Ovary (tissue), 9 donors: Measurements from ENCODE around the gene GAPDH. TPM values are rescaled to one million over a fixed set of nuclear protein-coding genes. Genes with fewer than 3 reads are reported as not detected.

Experiments used
- DNase-seq, 5 donors: peaks; one replicate each; pipeline ENCODE4 v3.0.0-alpha.2; 2019 to 2020
- H3K27ac ChIP-seq, 2 donors: fragments of 200-600 bp; one replicate each; pipeline versions ENCODE4 v1.5.1 to v1.8.0; 2019 to 2022
- H3K27me3 ChIP-seq: fragments of 200-600 bp; one replicate; pipeline ENCODE4 v1.8.0; 2022
- H3K36me3 ChIP-seq: fragments of 200-600 bp; sonication (generic); one replicate; pipeline ENCODE4 v1.5.1; 2019
- H3K4me1 ChIP-seq: one replicate; pipeline ENCODE4 v1.8.1; 2013; ENCODE audit warnings: mild to moderate bottlenecking, moderate library complexity; ENCODE audit not compliant: insufficient read depth
- H3K4me3 ChIP-seq: fragments of 200-600 bp; sonication (generic); one replicate; pipeline ENCODE4 v1.5.1; 2017
- H3K9me3 ChIP-seq, 2 donors: fragments of 200-600 bp in 1 of 2; sonication (generic) in 1 of 2; one replicate each; pipeline versions ENCODE4 v1.5.1 to v1.8.1; 2013 to 2019; ENCODE audit warnings: mild to moderate bottlenecking in 1 of 2, moderate library complexity in 1 of 2
- EP300 ChIP-seq: sonication (generic); formaldehyde crosslinking; IDR thresholded peaks from one replicate; pipeline ENCODE4 v1.6.1; 2017; ENCODE audit warnings: antibody characterized with exemption
- POLR2A ChIP-seq: fragments of 450-650 bp; IDR thresholded peaks from one replicate; pipeline ENCODE4 v1.6.1; 2017; ENCODE audit warnings: antibody characterized with exemption, mild to moderate bottlenecking, moderate library complexity
- WGBS, 3 donors: extraction: QIAGEN DNeasy Blood & Tissue Kit in 1 of 3; methylation state at CpG; one replicate each; pipeline versions ENCODE4 v1.1.5 to v1.1.7; 2013 to 2017; 5-methylcytosine and 5-hydroxymethylcytosine counted together
- intact Hi-C, 4 donors: fragments of 100-400 bp; cut with DNase I; formaldehyde crosslinking; loops; one replicate each; pipeline versions ENCODE4 v1.11.0 to v1.15.1; 2022 to 2023
- polyA plus RNA-seq, 2 donors: library from polyadenylated mRNA; stranded (reverse); fragments of 200-250 nt in 1 of 2; fragments of 350-450 nt in 1 of 2; fragmentation: Illumina TruSeq in 1 of 2; extraction: RNeasy Lipid Tissue Mini Kit (QIAGEN cat#74804) in 1 of 2; gene quantifications; one replicate each; pipeline ENCODE4 v1.2.3, GENCODE V29; 2013 to 2014
- total RNA-seq, 7 donors: library from RNA; depleted of rRNA in 2 of 7; stranded (reverse); fragments of >200 nt in 2 of 7; fragmentation: NEBNext Ultra II Directional in 3 of 7; extraction: Animal tissue kit (Norgen Biotek cat#: 25700) in 3 of 7; gene quantifications; one replicate each; pipeline versions ENCODE4 v1.1.0 to v1.2.4, GENCODE V29; 2016 to 2023
- TF ChIP-seq, protein P1 (sequence below), 3 donors: fragments of 450-650 bp in 2 of 3; fragments of 200-600 bp in 1 of 3; IDR thresholded peaks; one replicate each; pipeline versions ENCODE4 v1.5.1 to v1.8.0; 2016 to 2022; ENCODE audit warnings: antibody characterized with exemption in 3 of 3, mild to moderate bottlenecking in 1 of 3
- donor health status: DM: no; HTN: no; CAD: no; lungs with moderate emphysema.
- donor health status: DM: no; HTN: no; CAD: no.
- donor health status: Bipolar disorder and iron deficiency.
- donor health status: DM: yes; HTN: yes; CAD: no.
- donor health status: DM: no; HTN: no; CAD: no.
- donor health status: DM: yes; HTN: yes; CAD: no.

The GAPDH gene
- total and polyA plus RNA-seq, 9 donors = 661 to 1,442 (median 1,247) TPM

- H3K36me3 ChIP-seq = no peaks in the 10 kb centered on the region
- peak in 3 of 5 donors; percentile 47 to 64 (median 48) for DNase-seq
- H3K27ac ChIP-seq = peak overlapping the region in 1 of 2 donors; percentile 96
- H3K4me1 ChIP-seq = peaks cover 14% of the 10 kb centered on the region
- WGBS, 3 donors = 23 to 32% (median 27%) methylated on average over 20 of the region's 20 CpGs
- no peak for TF ChIP-seq POLR2A
- TF ChIP-seq, protein P1, sequence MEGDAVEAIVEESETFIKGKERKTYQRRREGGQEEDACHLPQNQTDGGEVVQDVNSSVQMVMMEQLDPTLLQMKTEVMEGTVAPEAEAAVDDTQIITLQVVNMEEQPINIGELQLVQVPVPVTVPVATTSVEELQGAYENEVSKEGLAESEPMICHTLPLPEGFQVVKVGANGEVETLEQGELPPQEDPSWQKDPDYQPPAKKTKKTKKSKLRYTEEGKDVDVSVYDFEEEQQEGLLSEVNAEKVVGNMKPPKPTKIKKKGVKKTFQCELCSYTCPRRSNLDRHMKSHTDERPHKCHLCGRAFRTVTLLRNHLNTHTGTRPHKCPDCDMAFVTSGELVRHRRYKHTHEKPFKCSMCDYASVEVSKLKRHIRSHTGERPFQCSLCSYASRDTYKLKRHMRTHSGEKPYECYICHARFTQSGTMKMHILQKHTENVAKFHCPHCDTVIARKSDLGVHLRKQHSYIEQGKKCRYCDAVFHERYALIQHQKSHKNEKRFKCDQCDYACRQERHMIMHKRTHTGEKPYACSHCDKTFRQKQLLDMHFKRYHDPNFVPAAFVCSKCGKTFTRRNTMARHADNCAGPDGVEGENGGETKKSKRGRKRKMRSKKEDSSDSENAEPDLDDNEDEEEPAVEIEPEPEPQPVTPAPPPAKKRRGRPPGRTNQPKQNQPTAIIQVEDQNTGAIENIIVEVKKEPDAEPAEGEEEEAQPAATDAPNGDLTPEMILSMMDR (IDR thresholded peaks at IDR 0.05) = no peak
- TF ChIP-seq EP300 = no peak
- no peak overlapping the region for H3K4me3 ChIP-seq
- H3K27me3 ChIP-seq = no peaks in the 10 kb centered on the region
- no peaks in the 10 kb centered on the region for H3K9me3 ChIP-seq
- intact Hi-C loops = loop anchor here in 2 of 4 donors (5.0 to 10.0 kb wide), 2 partner anchors 110 to 207 kb away; no protein-coding TSS in a partner anchor
Measured at GRCh38 chr12:6532051-6532926, 2.0 kb upstream of the GAPDH start.

DNA sequence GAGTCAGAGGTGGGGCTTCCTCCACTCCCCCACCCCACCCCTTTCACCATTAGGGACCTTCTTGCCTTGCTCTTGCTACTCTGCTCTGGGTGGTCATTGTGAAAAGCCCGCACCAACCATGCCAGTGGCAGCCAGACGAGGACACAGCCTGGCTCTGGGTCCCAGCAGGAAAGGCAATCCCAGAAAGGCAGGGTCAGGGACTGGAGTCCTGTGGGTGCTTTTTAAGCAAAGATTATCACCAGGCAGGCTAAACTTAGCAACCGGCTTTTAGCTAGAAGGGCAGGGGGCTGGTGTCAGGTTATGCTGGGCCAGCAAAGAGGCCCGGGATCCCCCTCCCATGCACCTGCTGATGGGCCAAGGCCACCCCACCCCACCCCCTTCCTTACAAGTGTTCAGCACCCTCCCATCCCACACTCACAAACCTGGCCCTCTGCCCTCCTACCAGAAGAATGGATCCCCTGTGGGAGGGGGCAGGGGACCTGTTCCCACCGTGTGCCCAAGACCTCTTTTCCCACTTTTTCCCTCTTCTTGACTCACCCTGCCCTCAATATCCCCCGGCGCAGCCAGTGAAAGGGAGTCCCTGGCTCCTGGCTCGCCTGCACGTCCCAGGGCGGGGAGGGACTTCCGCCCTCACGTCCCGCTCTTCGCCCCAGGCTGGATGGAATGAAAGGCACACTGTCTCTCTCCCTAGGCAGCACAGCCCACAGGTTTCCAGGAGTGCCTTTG is 1.2 kb upstream of the GAPDH start:
- Histone ChIP-seq H3K36me3 (no peaks in the 10 kb centered on the region), H3K4me3 (peak overlapping the region; percentile 62), H3K9me3 (no peaks in the 10 kb centered on the region), H3K4me1 (peaks cover 14% of the 10 kb centered on the region), H3K27me3 (no peaks in the 10 kb centered on the region), H3K27ac (peak overlapping the region; percentile 93 to 96)
- TF ChIP-seq POLR2A = no peak
- TF ChIP-seq EP300 = no peak
- TF ChIP-seq, protein P1 (IDR thresholded peaks at IDR 0.05) = no peak
- intact Hi-C loops = loop anchor here in 2 of 4 donors (5.0 to 10.0 kb wide), 2 partner anchors 111 to 208 kb away; no protein-coding TSS in a partner anchor
- DNase-seq = peak in 4 of 5 donors; percentile 66 to 74 (median 71)
- WGBS, 3 donors = 1 to 2% (median 1%) methylated on average over 14 of the region's 14 CpGs

- Histone ChIP-seq H3K4me3 (peak overlapping the region; percentile 62), H3K27ac (peak overlapping the region; percentile 93 to 96), H3K36me3 (no peaks in the 10 kb centered on the region), H3K4me1 (peaks cover 14% of the 10 kb centered on the region), H3K9me3 (no peaks in the 10 kb centered on the region), H3K27me3 (no peaks in the 10 kb centered on the region)
- TF ChIP-seq POLR2A (no peak), EP300 (no peak)
- TF ChIP-seq, protein P1 (IDR thresholded peaks at IDR 0.05) = no peak
- peak in 2 of 5 donors; percentile 77 to 81 for DNase-seq
- WGBS, 3 donors = 0 to 1% (median 0%) methylated on average over 9 of the region's 9 CpGs
- intact Hi-C loops = loop anchor here in 2 of 4 donors (5.0 to 10.0 kb wide), 2 partner anchors 111 to 209 kb away; no protein-coding TSS in a partner anchor
Measured at GRCh38 chr12:6533653-6533922, 729 bp upstream of the GAPDH start.

DNA sequence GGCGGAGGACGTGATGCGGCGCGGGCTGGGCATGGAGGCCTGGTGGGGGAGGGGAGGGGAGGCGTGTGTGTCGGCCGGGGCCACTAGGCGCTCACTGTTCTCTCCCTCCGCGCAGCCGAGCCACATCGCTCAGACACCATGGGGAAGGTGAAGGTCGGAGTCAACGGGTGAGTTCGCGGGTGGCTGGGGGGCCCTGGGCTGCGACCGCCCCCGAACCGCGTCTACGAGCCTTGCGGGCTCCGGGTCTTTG is 303 bp downstream of the GAPDH start:
- no peaks in the 10 kb centered on the region for H3K27me3 ChIP-seq
- intact Hi-C loops = loop anchor here in 2 of 4 donors (5.0 to 10.0 kb wide), 2 partner anchors 112 to 210 kb away; no protein-coding TSS in a partner anchor
- peaks cover 14% of the 10 kb centered on the region for H3K4me1 ChIP-seq
- no peaks in the 10 kb centered on the region for H3K9me3 ChIP-seq
- no peak for DNase-seq
- peak overlapping the region; percentile 93 to 96 for H3K27ac ChIP-seq
- 0 to 3% (median 0%) methylated on average over 12 to 25 of the region's 25 CpGs for WGBS, 3 donors
- TF ChIP-seq POLR2A (no peak), EP300 (no peak)
- TF ChIP-seq, protein P1 (IDR thresholded peaks at IDR 0.05) = no peak
- H3K4me3 ChIP-seq = peak overlapping the region; percentile 62
- no peaks in the 10 kb centered on the region for H3K36me3 ChIP-seq
